Astrocyte (in vitro differentiated cells and primary cell): Measurements from ENCODE around the gene HMGXB3. TPM values are rescaled to one million over a fixed set of nuclear protein-coding genes. Genes with fewer than 3 reads are reported as not detected.

Experiments used
- DNase-seq: peaks from one replicate; pipeline ENCODE4 v3.0.0-alpha.2; 2010; ENCODE audit warnings: low read depth
- FAIRE-seq: peaks from 2 replicates; lab custom pipeline; 2011; peaks lifted over from hg19 to GRCh38; lab: Jason Lieb, UNC
- H2AFZ ChIP-seq: 2 replicates; pipeline ENCODE4 v1.6.0; 2012; ENCODE audit warnings: low read depth, low read length, inconsistent platforms
- H3K27ac ChIP-seq: 2 replicates; pipeline ENCODE4 v1.5.1; 2011; ENCODE audit warnings: low read depth, low read length, inconsistent platforms
- H3K27me3 ChIP-seq: 2 replicates; pipeline ENCODE4 v1.6.0; 2011; ENCODE audit warnings: low read length, inconsistent platforms; ENCODE audit not compliant: insufficient read depth
- H3K36me3 ChIP-seq: 2 replicates; pipeline ENCODE4 v1.5.1; 2011; ENCODE audit warnings: low read length, inconsistent platforms; ENCODE audit not compliant: insufficient read depth
- H3K4me1 ChIP-seq: 2 replicates; pipeline ENCODE4 v1.5.1; 2011; ENCODE audit warnings: low read length, inconsistent platforms; ENCODE audit not compliant: insufficient read depth
- H3K4me2 ChIP-seq: 2 replicates; pipeline ENCODE4 v1.6.0; 2012; ENCODE audit warnings: low read length, inconsistent platforms
- H3K4me3 ChIP-seq: 2 replicates; pipeline ENCODE4 v1.5.1; 2011; ENCODE audit warnings: low read depth, mild to moderate bottlenecking, low read length, inconsistent platforms; ENCODE audit not compliant: insufficient read depth
- H3K79me2 ChIP-seq: 2 replicates; pipeline ENCODE4 v1.6.0; 2012; ENCODE audit warnings: mild to moderate bottlenecking, low read length, inconsistent platforms; ENCODE audit not compliant: insufficient read depth
- H3K9ac ChIP-seq: 2 replicates; pipeline ENCODE4 v1.6.0; 2012; ENCODE audit warnings: mild to moderate bottlenecking, low read length, inconsistent platforms
- H3K9me3 ChIP-seq: 2 replicates; pipeline ENCODE4 v1.5.1; 2012; ENCODE audit warnings: low read depth, mild to moderate bottlenecking, low read length, inconsistent platforms; ENCODE audit not compliant: insufficient read depth
- H4K20me1 ChIP-seq: 2 replicates; pipeline ENCODE4 v1.6.0; 2012; ENCODE audit warnings: low read length, inconsistent platforms; ENCODE audit not compliant: insufficient read depth
- H3K27ac Mint-ChIP-seq: one replicate; pipeline ENCODE4 v1.8.0; 2021; ENCODE audit warnings: mild to moderate bottlenecking, mixed read lengths; ENCODE audit not compliant: unreplicated experiment
- H3K27me3 Mint-ChIP-seq: one replicate; pipeline ENCODE4 v1.8.0; 2021; ENCODE audit warnings: low read depth, mixed read lengths; ENCODE audit not compliant: unreplicated experiment
- H3K36me3 Mint-ChIP-seq: one replicate; pipeline ENCODE4 v1.8.0; 2021; ENCODE audit warnings: low read depth, mixed read lengths; ENCODE audit not compliant: unreplicated experiment
- H3K4me1 Mint-ChIP-seq: one replicate; pipeline ENCODE4 v1.8.0; 2021; ENCODE audit warnings: low read depth, mixed read lengths; ENCODE audit not compliant: unreplicated experiment
- H3K4me3 Mint-ChIP-seq: one replicate; pipeline ENCODE4 v1.8.0; 2021; ENCODE audit warnings: mild to moderate bottlenecking, moderate library complexity, mixed read lengths; ENCODE audit not compliant: unreplicated experiment
- H3K9me3 Mint-ChIP-seq: one replicate; pipeline ENCODE4 v1.8.0; 2021; ENCODE audit warnings: mild to moderate bottlenecking, mixed read lengths; ENCODE audit not compliant: unreplicated experiment
- EZH2 ChIP-seq: IDR thresholded peaks from 2 replicates; pipeline ENCODE4 v1.6.1; 2012; ENCODE audit warnings: mild to moderate bottlenecking, low read length, inconsistent platforms; ENCODE audit not compliant: insufficient read depth
- total RNA-seq: library from RNA; stranded (reverse); gene quantifications from 2 replicates; pipeline ENCODE4 v1.2.1, GENCODE V29; 2021
- TF ChIP-seq, protein P1 (sequence below): IDR thresholded peaks from 2 replicates; pipeline ENCODE4 v1.5.1; 2011; ENCODE audit warnings: low read depth, mild to moderate bottlenecking, inconsistent platforms, low read length, moderate library complexity; ENCODE audit not compliant: insufficient read depth

HMGXB3 gene
- total RNA-seq, 1 donor from 2014 or later, result 58.1 TPM

DNA sequence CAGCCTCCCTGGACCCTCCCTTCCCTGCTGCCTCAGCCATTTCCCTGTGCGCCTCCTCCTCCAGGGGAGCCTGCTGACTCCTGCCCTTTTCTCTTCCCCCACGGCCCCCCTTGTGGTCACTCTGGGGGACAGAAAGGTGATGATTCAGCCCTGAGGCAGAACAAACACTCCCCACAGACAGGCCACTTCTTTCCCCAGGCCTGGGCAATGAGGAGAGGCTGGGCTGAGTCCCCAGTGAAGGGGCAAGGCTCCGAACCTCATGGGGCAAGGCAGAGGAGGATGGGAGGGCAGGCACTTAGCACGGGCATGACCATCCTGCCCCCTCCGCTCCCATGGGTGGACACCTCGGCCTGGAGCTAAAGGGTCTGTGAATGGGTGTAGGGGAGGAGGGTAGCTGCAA lies 64.8 kb downstream of the HMGXB3 start:
- peak overlapping the region; percentile 71 for H3K4me2 ChIP-seq
- Mint-ChIP-seq H3K27ac (no peak overlapping the region), H3K9me3 (no peaks in the 10 kb centered on the region), H3K27me3 (peaks cover 2% of the 10 kb centered on the region), H3K36me3 (no peaks in the 10 kb centered on the region), H3K4me3 (no peak overlapping the region), H3K4me1 (peaks cover 50% of the 10 kb centered on the region)
- DNase-seq (peak; percentile 52), FAIRE-seq (no peak)
- H3K27ac ChIP-seq, result peak overlapping the region; percentile 61
- no peaks in the 10 kb centered on the region for H4K20me1 ChIP-seq
- H3K36me3 ChIP-seq, result no peaks in the 10 kb centered on the region
- H3K27me3 ChIP-seq, result no peaks in the 10 kb centered on the region
- peaks cover 46% of the 10 kb centered on the region for H3K4me1 ChIP-seq
- H2AFZ ChIP-seq, result peak overlapping the region; percentile 31
- H3K79me2 ChIP-seq, result no peaks in the 10 kb centered on the region
- peak overlapping the region; percentile 46 for H3K9ac ChIP-seq
- no peaks in the 10 kb centered on the region for H3K9me3 ChIP-seq
- TF ChIP-seq, protein P1, sequence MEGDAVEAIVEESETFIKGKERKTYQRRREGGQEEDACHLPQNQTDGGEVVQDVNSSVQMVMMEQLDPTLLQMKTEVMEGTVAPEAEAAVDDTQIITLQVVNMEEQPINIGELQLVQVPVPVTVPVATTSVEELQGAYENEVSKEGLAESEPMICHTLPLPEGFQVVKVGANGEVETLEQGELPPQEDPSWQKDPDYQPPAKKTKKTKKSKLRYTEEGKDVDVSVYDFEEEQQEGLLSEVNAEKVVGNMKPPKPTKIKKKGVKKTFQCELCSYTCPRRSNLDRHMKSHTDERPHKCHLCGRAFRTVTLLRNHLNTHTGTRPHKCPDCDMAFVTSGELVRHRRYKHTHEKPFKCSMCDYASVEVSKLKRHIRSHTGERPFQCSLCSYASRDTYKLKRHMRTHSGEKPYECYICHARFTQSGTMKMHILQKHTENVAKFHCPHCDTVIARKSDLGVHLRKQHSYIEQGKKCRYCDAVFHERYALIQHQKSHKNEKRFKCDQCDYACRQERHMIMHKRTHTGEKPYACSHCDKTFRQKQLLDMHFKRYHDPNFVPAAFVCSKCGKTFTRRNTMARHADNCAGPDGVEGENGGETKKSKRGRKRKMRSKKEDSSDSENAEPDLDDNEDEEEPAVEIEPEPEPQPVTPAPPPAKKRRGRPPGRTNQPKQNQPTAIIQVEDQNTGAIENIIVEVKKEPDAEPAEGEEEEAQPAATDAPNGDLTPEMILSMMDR, result no peak
- no peak for TF ChIP-seq EZH2
- H3K4me3 ChIP-seq, result no peak overlapping the region

DNA sequence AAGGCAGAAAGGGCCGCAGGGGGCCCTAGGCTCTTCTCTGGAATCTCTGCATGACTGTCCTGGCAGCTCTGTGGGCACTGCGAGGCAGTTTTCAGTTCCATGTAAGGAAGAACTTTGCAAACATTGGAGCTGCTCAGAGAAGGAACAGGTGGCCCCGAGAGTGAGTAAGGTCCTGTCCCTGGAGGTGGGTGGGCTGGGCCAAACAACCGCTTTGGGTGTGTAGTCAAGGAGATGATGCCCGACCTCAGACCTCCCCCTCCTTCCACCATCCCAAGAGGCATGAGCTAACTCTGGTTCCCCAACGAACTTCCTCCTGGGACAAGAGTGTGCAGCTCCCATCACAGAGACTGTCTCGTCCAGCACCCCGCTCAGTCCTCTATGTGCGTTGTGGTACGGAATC lies 65.3 kb downstream of the HMGXB3 start:
- peak overlapping the region; percentile 71 for H3K4me2 ChIP-seq
- peak overlapping the region; percentile 46 for H3K9ac ChIP-seq
- no peaks in the 10 kb centered on the region for H3K9me3 ChIP-seq
- H3K4me1 Mint-ChIP-seq, result peaks cover 50% of the 10 kb centered on the region
- no peaks in the 10 kb centered on the region for H3K9me3 Mint-ChIP-seq
- H3K4me3 ChIP-seq, result no peak overlapping the region
- peak; percentile 37 for DNase-seq
- no peak overlapping the region for H3K4me3 Mint-ChIP-seq
- no peaks in the 10 kb centered on the region for H3K36me3 Mint-ChIP-seq
- H3K27ac ChIP-seq, result peak overlapping the region; percentile 61
- peaks cover 2% of the 10 kb centered on the region for H3K27me3 Mint-ChIP-seq
- no peaks in the 10 kb centered on the region for H3K36me3 ChIP-seq
- H3K79me2 ChIP-seq, result no peaks in the 10 kb centered on the region
- H3K4me1 ChIP-seq, result peaks cover 46% of the 10 kb centered on the region
- peak overlapping the region; percentile 69 for H3K27ac Mint-ChIP-seq
- TF ChIP-seq, protein P1, result no peak
- no peak for TF ChIP-seq EZH2
- no peaks in the 10 kb centered on the region for H3K27me3 ChIP-seq
- no peaks in the 10 kb centered on the region for H4K20me1 ChIP-seq
- peak; percentile 49 for FAIRE-seq
- H2AFZ ChIP-seq, result peak overlapping the region; percentile 31

DNA sequence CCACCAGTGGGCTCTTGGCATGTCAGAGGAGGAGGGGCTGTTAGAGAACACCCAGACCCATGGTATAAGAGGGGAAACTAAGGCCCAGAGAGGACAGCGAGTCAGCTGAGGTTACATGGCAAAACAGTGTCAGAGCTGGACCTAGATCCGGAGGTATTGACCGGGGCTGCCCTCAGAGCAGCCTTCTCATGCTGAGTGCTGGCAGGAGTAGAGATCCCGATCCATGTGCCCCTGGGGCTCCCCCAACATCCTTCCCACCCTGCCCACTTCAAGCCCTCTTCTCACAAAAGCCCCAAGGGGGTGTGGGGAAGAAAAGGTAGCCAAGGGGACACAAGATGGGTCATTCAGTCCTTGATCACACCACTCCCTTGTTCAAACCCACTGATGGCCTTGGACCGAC lies 65.9 kb downstream of the HMGXB3 start:
- FAIRE-seq (no peak), DNase-seq (no peak)
- H3K27me3 ChIP-seq, result no peaks in the 10 kb centered on the region
- peak overlapping the region; percentile 71 for H3K4me2 ChIP-seq
- no peaks in the 10 kb centered on the region for H3K79me2 ChIP-seq
- H3K4me3 ChIP-seq, result no peak overlapping the region
- peaks cover 46% of the 10 kb centered on the region for H3K4me1 ChIP-seq
- Mint-ChIP-seq H3K27me3 (peaks cover 2% of the 10 kb centered on the region), H3K4me1 (peaks cover 50% of the 10 kb centered on the region), H3K36me3 (no peaks in the 10 kb centered on the region), H3K9me3 (no peaks in the 10 kb centered on the region), H3K4me3 (no peak overlapping the region), H3K27ac (peak overlapping the region; percentile 69)
- no peaks in the 10 kb centered on the region for H4K20me1 ChIP-seq
- TF ChIP-seq EZH2, result no peak
- TF ChIP-seq, protein P1, result no peak
- no peaks in the 10 kb centered on the region for H3K36me3 ChIP-seq
- H3K27ac ChIP-seq, result peak overlapping the region; percentile 61
- no peaks in the 10 kb centered on the region for H3K9me3 ChIP-seq
- H2AFZ ChIP-seq, result peak overlapping the region; percentile 31
- H3K9ac ChIP-seq, result peak overlapping the region; percentile 46
